ENCODE measurements around the gene PALB2.
A peak's percentile ranks its signal among the peaks of the same experiment; 100 is the strongest.

PALB2 gene

DNA sequence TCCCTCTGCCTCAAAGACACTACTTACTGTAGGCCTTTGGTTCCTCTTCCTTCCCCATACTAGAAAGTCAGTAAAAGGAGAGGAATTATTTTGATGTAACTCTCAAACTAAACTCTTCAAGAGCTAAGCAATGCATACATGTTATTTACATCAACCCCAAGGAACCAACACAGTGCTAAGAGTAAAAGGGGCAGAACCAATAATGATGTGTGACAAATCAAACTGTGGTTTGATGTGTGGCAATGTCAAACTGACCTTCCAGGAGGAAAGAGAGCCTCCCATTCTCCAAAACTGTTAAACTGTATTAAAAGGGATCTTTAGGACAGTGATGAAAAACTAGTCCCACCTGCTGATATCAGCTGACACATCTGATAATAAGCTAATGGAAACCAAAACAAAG lies 60.7 kb downstream of the PALB2 start:
- no peak for DNase-seq

- no peak for DNase-seq
Measured at GRCh38 chr16:23579371-23579770, 61.7 kb downstream of the PALB2 start.

- DNase-seq: no peak
Measured at GRCh38 chr16:23578101-23578830, 62.8 kb downstream of the PALB2 start.

GRCh38 chr16:23577493-23577892 lies 63.6 kb downstream of the PALB2 start:
- no peak for DNase-seq

- DNase-seq: no peak
Measured at GRCh38 chr16:23575834-23576233, 65.3 kb downstream of the PALB2 start.

DNA sequence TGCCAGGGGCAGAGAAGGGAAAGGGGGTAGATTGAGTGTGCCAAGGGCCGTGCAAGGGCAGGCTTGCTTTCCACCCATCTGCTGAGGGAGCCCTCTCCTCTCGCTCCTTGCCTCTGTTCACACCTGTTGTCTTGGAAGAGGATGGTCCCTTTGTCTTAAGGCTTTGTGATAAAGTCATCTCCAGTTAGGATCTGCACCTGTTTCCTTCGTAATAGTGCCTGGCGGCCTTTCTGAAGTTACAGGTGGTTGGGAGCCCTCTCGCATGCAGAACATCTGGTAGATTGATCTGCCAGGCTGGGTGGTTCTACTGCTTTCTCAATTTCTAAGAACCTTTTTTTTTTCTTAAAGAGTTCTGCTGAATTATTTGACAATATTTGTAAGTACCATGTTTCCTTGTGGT lies 67.3 kb downstream of the PALB2 start:
- DNase-seq: no peak

DNA sequence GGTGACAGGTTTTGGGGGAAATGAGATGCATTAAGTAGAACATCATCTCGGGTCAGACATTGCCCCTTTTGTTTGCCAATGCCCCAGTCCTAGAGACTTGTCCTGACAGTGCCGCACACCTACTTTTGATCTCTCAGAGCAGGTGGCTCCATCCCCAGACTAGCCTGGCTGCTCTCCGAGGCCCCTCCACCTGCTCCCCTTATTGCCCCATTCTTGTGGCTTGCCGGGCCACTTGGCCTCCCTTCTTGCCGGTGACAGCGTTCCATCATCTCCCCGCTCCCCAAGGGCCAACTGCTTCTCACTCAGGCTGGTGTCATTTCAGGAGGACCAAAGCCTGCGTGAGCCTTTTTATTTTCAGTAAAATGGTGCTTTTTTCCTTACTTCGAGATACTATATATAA lies 68.7 kb downstream of the PALB2 start:
- DNase-seq: no peak

- DNase-seq: no peak
Measured at GRCh38 chr16:23571895-23572294, 69.2 kb downstream of the PALB2 start.

GRCh38 chr16:23570992-23571632 lies 70.0 kb downstream of the PALB2 start:
- DNase-seq: no peak

GRCh38 chr16:23567602-23568001 lies 73.5 kb downstream of the PALB2 start:
- no peak for DNase-seq

DNA sequence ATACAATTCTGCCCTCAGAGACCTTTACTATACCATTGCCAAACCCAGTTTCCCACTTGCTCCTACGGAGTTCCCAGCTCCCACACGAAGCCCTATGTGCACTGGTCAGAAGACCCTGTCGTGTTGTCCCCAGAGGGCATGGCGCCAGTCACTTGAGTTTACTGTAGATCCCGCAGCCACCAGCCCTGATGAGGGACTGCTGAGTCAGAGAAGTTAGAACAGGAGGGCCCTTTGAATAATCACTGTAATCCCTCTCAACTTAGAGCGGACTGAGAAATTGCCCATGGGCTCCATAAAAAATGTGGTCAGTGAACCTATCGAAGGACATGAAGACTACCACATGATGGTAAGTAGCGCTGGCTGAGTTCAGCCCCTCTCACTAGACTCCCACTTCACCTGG lies 74.4 kb downstream of the PALB2 start:
- DNase-seq: no peak

GRCh38 chr16:23564575-23565363 lies 76.3 kb downstream of the PALB2 start:
- DNase-seq: no peak

- no peak for DNase-seq
Measured at GRCh38 chr16:23563186-23563585, 77.9 kb downstream of the PALB2 start.

- no peak for DNase-seq
Measured at GRCh38 chr16:23562505-23562904, 78.6 kb downstream of the PALB2 start.

- DNase-seq: no peak
Measured at GRCh38 chr16:23561586-23561985, 79.5 kb downstream of the PALB2 start.

DNA sequence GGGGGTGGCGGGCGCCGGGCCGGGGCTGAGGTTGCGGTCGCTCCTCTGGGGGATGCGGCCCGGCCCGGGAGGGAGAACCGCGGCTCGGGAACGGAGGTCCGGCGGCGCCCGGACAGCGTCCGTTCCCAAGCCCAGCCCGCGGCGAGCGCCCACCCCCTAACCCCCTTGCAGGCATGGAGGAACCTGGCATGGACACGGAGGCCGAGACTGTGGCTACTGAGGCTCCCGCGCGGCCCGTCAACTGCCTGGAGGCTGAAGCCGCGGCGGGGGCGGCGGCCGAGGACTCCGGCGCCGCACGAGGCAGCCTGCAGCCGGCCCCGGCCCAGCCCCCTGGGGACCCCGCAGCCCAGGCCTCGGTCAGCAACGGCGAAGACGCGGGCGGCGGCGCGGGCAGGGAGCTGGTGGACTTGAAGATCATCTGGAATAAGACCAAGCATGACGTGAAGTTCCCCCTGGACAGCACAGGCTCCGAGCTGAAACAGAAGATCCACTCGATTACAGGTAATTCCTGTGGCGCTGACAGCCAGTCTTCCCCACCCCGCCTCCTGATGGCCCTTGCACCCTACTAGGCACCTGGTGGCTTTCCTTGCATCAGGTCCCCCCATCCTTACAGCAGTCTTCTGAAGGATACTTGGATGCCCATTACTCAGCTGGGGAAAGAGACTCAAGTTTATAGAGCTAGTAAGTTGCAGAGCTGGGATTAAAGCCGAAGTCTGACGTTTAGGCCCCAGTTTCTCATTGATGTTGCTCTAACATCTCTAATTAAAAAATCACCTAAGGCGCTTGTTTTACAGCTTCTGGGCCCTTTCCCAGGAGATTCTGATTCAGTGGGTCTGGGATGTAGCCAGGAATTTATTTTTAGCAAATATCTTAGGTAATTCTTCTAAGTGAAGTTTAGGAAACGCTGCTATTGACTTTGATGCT lies 83.1 kb downstream of the PALB2 start:
- no peak for DNase-seq

- DNase-seq: peak; percentile 98
Measured at GRCh38 chr16:23556881-23557778, 84.0 kb downstream of the PALB2 start, which contains the start of the genes EARS2 and UBFD1. Gene EARS2 (minus strand): TSS chr16:23557350. CDS start chr16:23557343, 7 bp downstream. Gene UBFD1 (plus strand): TSS chr16:23557727. CDS start chr16:23557743, 16 bp downstream.

DNA sequence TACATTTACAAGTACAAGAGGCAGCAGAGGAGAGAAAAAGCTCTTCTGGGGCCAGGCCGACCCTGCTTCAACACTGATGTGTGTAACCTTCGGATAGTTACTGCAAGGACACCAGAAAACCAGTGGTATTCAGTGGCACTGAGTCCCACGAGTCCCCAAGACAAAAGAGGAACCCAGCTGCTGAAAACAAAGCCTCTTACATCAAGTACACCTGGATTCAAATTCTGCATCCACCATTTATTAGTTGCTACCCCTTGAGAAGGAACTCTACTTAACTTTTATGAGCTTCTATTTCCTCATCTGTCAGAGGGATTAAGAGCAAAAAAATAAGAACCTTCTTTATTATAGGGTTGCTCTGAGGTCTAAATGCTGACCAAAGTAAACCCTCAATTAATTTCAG lies 86.6 kb downstream of the PALB2 start:
- DNase-seq: no peak

All from activated naive CD4-positive, alpha-beta T cell treated with anti-CD3 and anti-CD28 coated beads, Interleukin-2, amount 50 U/mL, for 16 hours (primary cell).